KOPT-K1 (cell line): ENCODE results near the gene MND1.

ENCODE experiments used
- H3K27ac ChIP-seq: fragments of 200-600 bp; sonication (generic); 2 replicates; pipeline ENCODE4 v1.5.1; 2016; ENCODE audit warnings: antibody characterized with exemption, mild to moderate bottlenecking, low read depth, low read length; ENCODE audit not compliant: poor library complexity, severe bottlenecking
- H3K36me3 ChIP-seq: fragments of 200-600 bp; sonication (generic); 2 replicates; pipeline ENCODE4 v1.5.1; 2017; ENCODE audit warnings: antibody characterized with exemption, mild to moderate bottlenecking, low read length, moderate library complexity; ENCODE audit not compliant: insufficient read depth
- H3K9me3 ChIP-seq: fragments of 200-600 bp; sonication (generic); 2 replicates; pipeline ENCODE4 v1.5.1; 2017; ENCODE audit warnings: antibody characterized with exemption, low read length, mild to moderate bottlenecking; ENCODE audit not compliant: insufficient read depth, poor library complexity, severe bottlenecking

Gene MND1

DNA sequence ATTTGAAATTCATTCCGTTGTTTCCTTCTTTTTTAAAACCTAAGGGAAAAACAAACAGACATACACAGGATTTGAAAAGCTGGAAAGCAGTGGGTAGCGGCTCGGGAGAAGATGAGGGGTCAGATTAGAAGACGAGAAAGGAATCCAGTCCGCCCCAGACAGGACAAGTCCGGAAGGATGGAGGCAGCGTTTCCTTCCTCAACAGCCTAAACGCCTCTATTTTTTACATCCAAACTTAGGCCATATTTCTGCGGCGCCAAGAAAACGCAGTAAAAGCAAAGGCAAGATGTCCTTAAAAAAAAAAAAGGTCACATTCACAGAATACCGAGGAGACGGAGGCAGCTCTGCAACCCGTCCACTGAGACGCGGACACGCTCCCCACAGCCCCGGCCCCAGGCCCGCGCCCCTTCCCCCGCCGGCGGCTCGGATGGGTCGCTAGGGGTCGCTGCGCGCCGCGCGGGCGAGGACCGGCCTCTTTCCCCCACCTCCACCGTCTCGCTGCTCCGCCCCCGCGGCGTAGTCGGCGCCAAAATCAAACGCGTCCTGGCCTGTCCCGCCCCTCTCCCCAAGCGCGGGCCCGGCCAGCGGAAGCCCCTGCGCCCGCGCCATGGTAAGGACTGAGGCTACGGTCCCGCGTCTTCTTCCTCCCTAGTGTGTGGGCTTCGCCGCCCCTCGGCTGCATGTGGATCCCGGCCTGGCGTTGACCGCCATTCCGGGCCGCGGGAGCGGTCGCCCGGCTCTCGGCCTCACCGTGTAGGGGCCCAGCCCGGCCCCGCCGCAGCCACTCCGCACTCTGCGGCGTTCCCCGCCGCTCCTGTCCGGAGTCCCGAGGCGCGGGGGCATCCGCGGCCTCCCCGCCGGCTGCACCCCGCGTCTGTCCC is at the start of gene MND1:
TSS of gene MND1 (plus strand) at position 558 of the 881 bp plus-strand sequence. CDS start at position 608, 50 bp downstream.
- H3K9me3 ChIP-seq: no peaks in the 10 kb centered on the region
- H3K36me3 ChIP-seq: no peaks in the 10 kb centered on the region

GRCh38 chr4:153295131-153295755 is 49.2 kb upstream of the MND1 start:
- no peaks in the 10 kb centered on the region for H3K36me3 ChIP-seq
- H3K9me3 ChIP-seq: peaks cover 8% of the 10 kb centered on the region
- no peak overlapping the region for H3K27ac ChIP-seq

More for the DNA sequence above, at the start of gene MND1:
- peak within 1 kb of the TSS; percentile 96 for H3K27ac ChIP-seq

- Histone ChIP-seq H3K27ac (no peak overlapping the region), H3K36me3 (no peaks in the 10 kb centered on the region), H3K9me3 (peaks cover 17% of the 10 kb centered on the region)
Measured at GRCh38 chr4:153296040-153296823, 48.3 kb upstream of the MND1 start.

GRCh38 chr4:153297116-153297515 is 47.4 kb upstream of the MND1 start:
- Histone ChIP-seq H3K27ac (no peak overlapping the region), H3K36me3 (no peaks in the 10 kb centered on the region), H3K9me3 (peaks cover 20% of the 10 kb centered on the region)

DNA sequence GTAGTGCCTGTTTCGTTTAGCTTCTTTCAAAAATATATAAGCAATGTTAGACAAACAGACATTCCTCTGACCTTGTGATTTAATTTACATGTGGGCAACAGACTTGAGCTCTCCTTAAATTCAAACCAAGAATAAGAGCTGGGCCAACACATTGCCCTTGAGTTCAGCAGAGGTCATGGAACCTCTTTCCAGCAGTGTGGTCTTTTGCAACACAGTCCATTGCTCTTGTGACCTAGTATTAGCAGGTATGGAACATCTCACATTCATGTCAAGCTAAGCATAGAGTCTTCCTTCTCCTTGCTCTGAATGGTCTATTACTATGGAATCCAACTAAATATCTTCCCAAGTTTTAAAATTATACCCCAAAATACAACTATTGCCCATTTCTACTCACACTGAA is 33.7 kb upstream of the MND1 start:
- H3K27ac ChIP-seq: no peak overlapping the region
- no peaks in the 10 kb centered on the region for H3K36me3 ChIP-seq
- H3K9me3 ChIP-seq: no peaks in the 10 kb centered on the region

DNA sequence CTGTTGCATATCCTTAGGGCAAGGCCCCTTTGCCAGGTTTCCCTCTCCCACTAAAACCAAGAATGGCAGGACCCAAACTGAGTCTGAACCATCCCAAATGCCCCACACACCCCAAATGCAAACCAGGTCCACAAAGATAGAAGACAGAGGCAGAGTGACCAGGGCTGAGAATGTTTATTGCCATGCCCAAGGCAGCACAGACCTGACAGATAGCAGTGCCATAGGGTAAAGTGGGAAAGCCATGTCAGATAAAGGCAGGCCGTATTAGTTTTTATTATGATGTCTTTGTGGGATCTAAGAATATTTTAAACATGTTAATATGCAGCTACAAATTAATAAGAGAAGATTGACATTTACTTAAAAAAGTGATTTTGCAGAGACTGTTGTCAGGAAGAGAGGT is 29.6 kb upstream of the MND1 start:
- Histone ChIP-seq H3K36me3 (no peaks in the 10 kb centered on the region), H3K9me3 (no peaks in the 10 kb centered on the region), H3K27ac (no peak overlapping the region)

- no peak overlapping the region for H3K27ac ChIP-seq
- no peaks in the 10 kb centered on the region for H3K36me3 ChIP-seq
- no peaks in the 10 kb centered on the region for H3K9me3 ChIP-seq
Measured at GRCh38 chr4:153318696-153319320, 25.7 kb upstream of the MND1 start.

DNA sequence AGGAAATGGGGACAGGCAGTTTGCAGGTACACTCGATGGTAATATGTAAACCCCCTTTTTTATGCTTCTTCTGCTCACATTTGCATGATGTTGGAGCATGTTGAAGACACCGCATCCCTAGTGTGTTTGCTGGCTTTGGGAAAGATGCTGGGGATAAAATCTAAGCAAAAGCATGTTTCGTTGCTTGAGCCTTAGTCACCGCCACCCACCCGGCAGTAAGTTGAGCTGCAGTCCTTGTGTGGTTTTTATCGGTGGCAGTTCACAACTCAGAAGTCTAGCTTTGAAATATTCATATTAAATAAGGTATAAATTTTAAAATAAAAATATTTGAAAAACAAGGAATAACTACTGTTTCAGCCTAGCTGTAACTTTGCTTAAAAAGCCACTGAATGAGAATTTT is 21.7 kb upstream of the MND1 start:
- Histone ChIP-seq H3K27ac (no peak overlapping the region), H3K9me3 (no peaks in the 10 kb centered on the region), H3K36me3 (no peaks in the 10 kb centered on the region)

DNA sequence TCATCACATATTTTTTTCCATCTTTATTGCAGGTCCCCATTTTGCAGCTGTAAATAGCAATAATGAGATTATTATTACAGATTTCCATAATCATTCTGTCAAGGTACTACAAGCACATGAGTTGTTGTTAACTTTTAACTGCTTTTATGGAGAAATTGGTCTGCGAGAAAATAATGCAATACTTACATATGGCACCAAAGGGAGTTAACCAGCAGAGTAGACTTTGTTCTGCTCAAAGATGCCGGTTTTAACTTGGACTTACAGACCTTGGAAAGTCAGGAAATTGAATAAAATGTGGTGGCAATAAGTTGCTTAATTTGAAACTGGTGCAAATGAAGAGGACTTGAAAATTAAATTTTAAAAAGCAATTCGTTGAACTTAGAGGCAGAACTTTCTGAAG is 20.4 kb upstream of the MND1 start:
- H3K27ac ChIP-seq: no peak overlapping the region
- H3K9me3 ChIP-seq: no peaks in the 10 kb centered on the region
- H3K36me3 ChIP-seq: no peaks in the 10 kb centered on the region

GRCh38 chr4:153325558-153325957 is 18.9 kb upstream of the MND1 start:
- Histone ChIP-seq H3K27ac (no peak overlapping the region), H3K36me3 (no peaks in the 10 kb centered on the region), H3K9me3 (no peaks in the 10 kb centered on the region)

GRCh38 chr4:153326513-153326912 is 18.0 kb upstream of the MND1 start:
- no peaks in the 10 kb centered on the region for H3K9me3 ChIP-seq
- H3K27ac ChIP-seq: no peak overlapping the region
- H3K36me3 ChIP-seq: no peaks in the 10 kb centered on the region

DNA sequence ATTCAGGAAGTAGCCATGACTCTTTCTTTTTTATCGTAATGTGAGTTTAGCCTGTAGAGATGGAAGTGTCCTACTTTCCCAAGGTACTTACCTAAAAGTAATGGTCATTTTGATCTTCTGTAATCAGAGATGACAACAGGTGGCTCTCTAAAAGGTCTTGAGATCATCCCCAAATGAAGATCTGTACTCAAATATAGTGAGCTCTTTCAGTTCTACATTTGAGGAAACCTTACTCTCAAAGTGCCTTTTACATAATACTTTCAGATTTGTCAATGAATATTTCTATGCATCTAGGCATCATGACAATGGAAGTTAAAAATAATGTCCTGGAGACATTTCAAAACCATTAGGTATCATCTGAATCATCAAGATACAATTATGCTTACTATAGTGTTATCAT is 17.2 kb upstream of the MND1 start:
- no peak overlapping the region for H3K27ac ChIP-seq

GRCh38 chr4:153332936-153333335 is 11.6 kb upstream of the MND1 start:
- H3K9me3 ChIP-seq: no peaks in the 10 kb centered on the region
- H3K36me3 ChIP-seq: no peaks in the 10 kb centered on the region
- no peak overlapping the region for H3K27ac ChIP-seq

More for the DNA sequence above, 17.2 kb upstream of the MND1 start:
- Histone ChIP-seq H3K9me3 (no peaks in the 10 kb centered on the region), H3K36me3 (no peaks in the 10 kb centered on the region)

- H3K9me3 ChIP-seq: no peaks in the 10 kb centered on the region
- H3K27ac ChIP-seq: no peak overlapping the region
- no peaks in the 10 kb centered on the region for H3K36me3 ChIP-seq
Measured at GRCh38 chr4:153333874-153334273, 10.6 kb upstream of the MND1 start.

- Histone ChIP-seq H3K36me3 (no peaks in the 10 kb centered on the region), H3K9me3 (no peaks in the 10 kb centered on the region), H3K27ac (no peak overlapping the region)
Measured at GRCh38 chr4:153335665-153336064, 8.8 kb upstream of the MND1 start.
